A549 treated with AZD9567 at 1 μM for 4 hours (cell line): ENCODE results near the gene SPOP. TPM values are rescaled to one million over a fixed set of nuclear protein-coding genes. Genes with fewer than 3 reads are reported as not detected.

ENCODE experiments used
- total RNA-seq: library from RNA; stranded (reverse); fragments of 200-300 nt; extraction: Qiagen RNA extraction; gene quantifications from 5 replicates; pipeline ENCODE4 v1.2.3, GENCODE V29; 2022; ENCODE audit not compliant: insufficient read depth

Gene SPOP
- 34.7 to 37.0 TPM (median 35.6 TPM) in 5 replicates for total RNA-seq

GRCh38 chr17:49677933-49678847 is at the start of gene SPOP:
Gene SPOP (minus strand): TSS chr17:49678097. CDS start chr17:49622810, 55,287 bp downstream.

GRCh38 chr17:49707608-49708514 is 30.0 kb upstream of the SPOP start, which contains the start of gene SLC35B1:
Gene SLC35B1 (minus strand): TSS chr17:49707964. CDS start chr17:49707833, 131 bp downstream.

GRCh38 chr17:49575679-49576087 is 102.2 kb downstream of the SPOP start, which contains the start of gene NXPH3:
Gene NXPH3 (plus strand): TSS chr17:49575871. CDS start chr17:49576220, 349 bp downstream.

Other genes starting within 250 kb of the SPOP start
- 0.79 to 1.1 TPM (median 0.94 TPM) in 5 replicates for gene NGFR, start 182.8 kb downstream of the SPOP start, total RNA-seq
- gene NXPH3, start 102.2 kb downstream of the SPOP start, total RNA-seq = 0.51 to 0.65 TPM (median 0.56 TPM) in 4 of 5 replicates, not detected in the other
- gene SLC35B1, start 29.9 kb upstream of the SPOP start, total RNA-seq = 55.2 to 95.3 TPM (median 89.3 TPM) in 5 replicates
- 1.1 to 1.5 TPM (median 1.2 TPM) in 4 of 5 replicates, not detected in the other for gene FAM117A, start 86.0 kb upstream of the SPOP start, total RNA-seq
- 27.9 to 31.7 TPM (median 29.4 TPM) in 5 replicates for gene KAT7, start 110.6 kb upstream of the SPOP start, total RNA-seq
- gene TAC4, start 170.0 kb upstream of the SPOP start, total RNA-seq = not detected in 5 replicates